IPS DF 4.7 (cell line): ENCODE results near the gene GOLGA6L2.
"Not testable (repeated sequence)": the region's sequence is repeated elsewhere in the genome, so short reads cannot be mapped to it uniquely, and the experiment has no call there.

Source experiments
- DNase-seq: peaks from one replicate; pipeline ENCODE4 v3.0.0-alpha.2; 2013; ENCODE audit warnings: low spot score; ENCODE audit errors: extremely low read depth

Gene GOLGA6L2

GRCh38 chr15:23447107-23447500 is at the start of gene GOLGA6L2:
GOLGA6L2 (minus strand) TSS chr15:23447243; CDS start chr15:23447181, 62 bp downstream.
- DNase-seq, result no peak

- no peak for DNase-seq
Observed at GRCh38 chr15:23484870-23485269, 37.8 kb upstream of the GOLGA6L2 start.

GRCh38 chr15:23483821-23484299 is 36.8 kb upstream of the GOLGA6L2 start:
- no peak for DNase-seq

GRCh38 chr15:23482764-23483489 is 35.9 kb upstream of the GOLGA6L2 start:
- DNase-seq, result no peak

GRCh38 chr15:23482228-23482627 is 35.2 kb upstream of the GOLGA6L2 start:
- DNase-seq, result no peak

- no peak for DNase-seq
Observed at GRCh38 chr15:23477920-23478319, 30.9 kb upstream of the GOLGA6L2 start.

- no peak for DNase-seq
Observed at GRCh38 chr15:23472678-23473077, 25.6 kb upstream of the GOLGA6L2 start.

GRCh38 chr15:23472033-23472432 is 25.0 kb upstream of the GOLGA6L2 start:
- DNase-seq, result no peak

GRCh38 chr15:23467110-23467600 is 20.1 kb upstream of the GOLGA6L2 start:
- no peak for DNase-seq

- DNase-seq, result no peak
Observed at GRCh38 chr15:23457890-23458289, 10.8 kb upstream of the GOLGA6L2 start.

GRCh38 chr15:23446215-23447106 is 582 bp downstream of the GOLGA6L2 start:
- DNase-seq, result no peak

GRCh38 chr15:23444269-23444668 is 2.8 kb downstream of the GOLGA6L2 start:
- no peak for DNase-seq

GRCh38 chr15:23441204-23441603 is 5.8 kb downstream of the GOLGA6L2 start:
- DNase-seq, result no peak

GRCh38 chr15:23440596-23440995 is 6.4 kb downstream of the GOLGA6L2 start:
- DNase-seq, result no peak

GRCh38 chr15:23439513-23439912 is 7.5 kb downstream of the GOLGA6L2 start:
- no peak for DNase-seq

GRCh38 chr15:23438816-23439466 is 8.1 kb downstream of the GOLGA6L2 start:
- no peak for DNase-seq

- no peak for DNase-seq
Observed at GRCh38 chr15:23437673-23438072, 9.4 kb downstream of the GOLGA6L2 start.

GRCh38 chr15:23437146-23437545 is 9.9 kb downstream of the GOLGA6L2 start:
- DNase-seq, result no peak

- no peak for DNase-seq
Observed at GRCh38 chr15:23436421-23436820, 10.6 kb downstream of the GOLGA6L2 start.

GRCh38 chr15:23434699-23435098 is 12.3 kb downstream of the GOLGA6L2 start:
- DNase-seq, result not testable (repeated sequence)

- DNase-seq, result not testable (repeated sequence)
Observed at GRCh38 chr15:23425327-23425726, 21.7 kb downstream of the GOLGA6L2 start.
